ENCODE measurements around the gene RHBDF2. TPM values are rescaled to one million over a fixed set of nuclear protein-coding genes. Genes with fewer than 3 reads are reported as not detected.

RHBDF2 gene
- total RNA-seq, 1 experiment from 2014 or later: 33.0 TPM

GRCh38 chr17:76531486-76532038 lies 30.3 kb upstream of the RHBDF2 start:
- Mint-ChIP-seq H3K27ac (no peak overlapping the region), H3K9me3 (no peaks in the 10 kb centered on the region)

GRCh38 chr17:76530811-76531485 lies 29.7 kb upstream of the RHBDF2 start:
- Mint-ChIP-seq H3K36me3 (no peaks in the 10 kb centered on the region), H3K9me3 (no peaks in the 10 kb centered on the region), H3K4me3 (no peak overlapping the region), H3K4me1 (peaks cover 17% of the 10 kb centered on the region), H3K27ac (no peak overlapping the region), H3K27me3 (ENCODE audit: low read depth) (peaks cover 12% of the 10 kb centered on the region)
- POLR2A ChIA-PET: no interaction called here
- ATAC-seq (no peak), DNase-seq (ENCODE audit: low spot score) (no peak)
- CTCF ChIA-PET: interaction anchor here (2.2 kb wide), 1 partner anchor 9 kb away, joined by 9 read pairs; the partner anchor contains the start of gene PRCD
- TF ChIP-seq NR1H2 (CRISPR knock-in tag; IDR thresholded peaks at IDR 0.05): no peak
- TF ChIP-seq IRF2 (CRISPR knock-in tag; IDR thresholded peaks at IDR 0.05; ENCODE audit: borderline replicate concordance, low read depth): no peak
- no peak for TF ChIP-seq AFF4 (CRISPR knock-in tag; IDR thresholded peaks at IDR 0.05; ENCODE audit: borderline replicate concordance)
- no peak for TF ChIP-seq AR (CRISPR knock-in tag; IDR thresholded peaks at IDR 0.05)
- TF ChIP-seq CBFB (CRISPR knock-in tag; IDR thresholded peaks at IDR 0.05; ENCODE audit: low read depth): no peak
- no peak for TF ChIP-seq NFATC4 (CRISPR knock-in tag; IDR thresholded peaks at IDR 0.05)

More at GRCh38 chr17:76531486-76532038, 30.3 kb upstream of the RHBDF2 start:
- no peak for DNase-seq (ENCODE audit: low spot score)
- Mint-ChIP-seq H3K36me3 (no peaks in the 10 kb centered on the region), H3K4me3 (no peak overlapping the region), H3K4me1 (peaks cover 17% of the 10 kb centered on the region), H3K27me3 (ENCODE audit: low read depth) (peaks cover 18% of the 10 kb centered on the region)
- CTCF ChIA-PET: interaction anchor here (0.6 to 2.2 kb wide), 2 partner anchors 9 to 147 kb away, joined by 3 to 9 read pairs; partner anchors contain the start of gene PRCD
- no peak for ATAC-seq
- TF ChIP-seq PREB (CRISPR knock-in tag; IDR thresholded peaks at IDR 0.05; ENCODE audit: borderline replicate concordance): no peak
- no peak for TF ChIP-seq JAZF1 (CRISPR knock-in tag; IDR thresholded peaks at IDR 0.05)
- TF ChIP-seq STAT6 (CRISPR knock-in tag; conservative IDR thresholded peaks at IDR 0.05; ENCODE audit: low read depth): no peak
- TF ChIP-seq E2F5 (CRISPR knock-in tag; IDR thresholded peaks at IDR 0.05): no peak
- no peak for TF ChIP-seq ZNF416 (CRISPR knock-in tag; IDR thresholded peaks at IDR 0.05)
- TF ChIP-seq CTCF (IDR thresholded peaks at IDR 0.05): no peak
- TF ChIP-seq RORB (CRISPR knock-in tag; IDR thresholded peaks at IDR 0.05): no peak
- POLR2A ChIA-PET: no interaction called here

All from WTC11 (cell line).